Natural killer cell (primary cell): ENCODE measurements around the gene TMEM45A. TPM values are rescaled to one million over a fixed set of nuclear protein-coding genes. Genes with fewer than 3 reads are reported as not detected.

Experiments
- ATAC-seq, 3 donors: fragments of 150-1000 bp in 2 of 3; fragments of 200-7000 bp in 1 of 3; cut with Tn5 transposase; 1 replicate in 1 of 3; 2 replicates in 2 of 3; pipeline ENCODE4 v1.10.0; 2021; ENCODE audit warnings: mild to moderate bottlenecking in 2 of 3, moderate library complexity in 2 of 3
- DNase-seq, 2 donors: peaks; one replicate each; pipeline versions ENCODE4 v3.0.0 to v3.0.0-alpha.2; 2013 to 2021; ENCODE audit warnings: mixed read lengths in 1 of 2
- H3K27ac ChIP-seq: one replicate; pipeline ENCODE4 v1.5.1; 2013; ENCODE audit warnings: mild to moderate bottlenecking, low read length
- H3K27me3 ChIP-seq: one replicate; pipeline ENCODE4 v1.6.1; 2013; ENCODE audit warnings: low read length; ENCODE audit not compliant: control insufficient read depth, insufficient read depth
- H3K36me3 ChIP-seq: one replicate; pipeline ENCODE4 v1.6.1; 2013; ENCODE audit warnings: low read length; ENCODE audit not compliant: control insufficient read depth, insufficient read depth
- H3K4me1 ChIP-seq: one replicate; pipeline ENCODE4 v1.6.1; 2013; ENCODE audit warnings: low read length; ENCODE audit not compliant: control insufficient read depth, insufficient read depth
- H3K4me3 ChIP-seq: one replicate; pipeline ENCODE4 v1.5.1; 2013; ENCODE audit warnings: low read length
- H3K9me3 ChIP-seq: one replicate; pipeline ENCODE4 v1.6.1; 2013; ENCODE audit warnings: low read length; ENCODE audit not compliant: control insufficient read depth, insufficient read depth
- H3K27ac Mint-ChIP-seq, 2 donors: one replicate each; pipeline ENCODE4 v1.8.0; 2022; ENCODE audit warnings: mild to moderate bottlenecking in 2 of 2, mixed read lengths in 2 of 2, moderate library complexity in 1 of 2
- H3K27me3 Mint-ChIP-seq, 2 donors: one replicate each; pipeline ENCODE4 v1.8.0; 2022; ENCODE audit warnings: low read depth in 2 of 2, mixed read lengths in 2 of 2
- H3K36me3 Mint-ChIP-seq: one replicate; pipeline ENCODE4 v1.8.0; 2022; ENCODE audit warnings: mixed read lengths
- H3K4me1 Mint-ChIP-seq, 2 donors: one replicate each; pipeline ENCODE4 v1.8.0; 2022; ENCODE audit warnings: mixed read lengths in 2 of 2
- H3K4me3 Mint-ChIP-seq: one replicate; pipeline ENCODE4 v1.8.0; 2022; ENCODE audit warnings: mild to moderate bottlenecking, moderate library complexity, mixed read lengths
- H3K9me3 Mint-ChIP-seq, 2 donors: one replicate each; pipeline ENCODE4 v1.8.0; 2022; ENCODE audit warnings: mixed read lengths in 2 of 2
- CTCF ChIP-seq: fragments of 200-600 bp; IDR thresholded peaks from one replicate; pipeline ENCODE4 v1.8.0; 2022; ENCODE audit warnings: antibody characterized with exemption
- WGBS: methylation state at CpG from one replicate; pipeline ENCODE4 v1.1.7; 2013; ENCODE audit warnings: missing lambda C conversion rate; ENCODE audit not compliant: insufficient coverage; 5-methylcytosine and 5-hydroxymethylcytosine counted together
- intact Hi-C: fragments of 100-400 bp; cut with micrococcal nuclease; formaldehyde crosslinking; loops from one replicate; pipeline ENCODE4 v1.14.2; 2022
- total RNA-seq, 4 donors: library from RNA; stranded (reverse); fragments of 120-200 nt in 1 of 4; gene quantifications; one replicate each; pipeline versions ENCODE4 v1.2.3 to v1.2.4, GENCODE V29; 2013 to 2022

Gene TMEM45A
- total RNA-seq, 3 donors from 2014 or later (not counting 1 experiment from before 2014, with no cell fraction given), result 0.23 to 0.49 (median 0.25) TPM

- no peaks in the 10 kb centered on the region for H3K4me1 ChIP-seq
- peaks cover 3 to 17% of the 10 kb centered on the region in 2 donors for H3K27me3 Mint-ChIP-seq
- TF ChIP-seq CTCF, result no peak
- ATAC-seq (no peak), DNase-seq (no peak)
- no peak overlapping the region for H3K4me3 ChIP-seq
- no peaks in the 10 kb centered on the region for H3K9me3 ChIP-seq
- no peaks in the 10 kb centered on the region for H3K27me3 ChIP-seq
- H3K4me3 Mint-ChIP-seq, result no peak overlapping the region
- no peaks in the 10 kb centered on the region for H3K36me3 Mint-ChIP-seq
- WGBS, result 94% methylated on average over 3 of the region's 3 CpGs
- H3K27ac Mint-ChIP-seq, result no peak overlapping the region
- H3K4me1 Mint-ChIP-seq, result no peaks in the 10 kb centered on the region
- H3K27ac ChIP-seq, result no peak overlapping the region
- intact Hi-C loops, result loop anchor here (10.0 kb wide), 1 partner anchor 119 kb away; no protein-coding TSS in a partner anchor
- H3K36me3 ChIP-seq, result no peaks in the 10 kb centered on the region
- H3K9me3 Mint-ChIP-seq, result no peaks in the 10 kb centered on the region
Observed at GRCh38 chr3:100584101-100584660, 91.8 kb downstream of the TMEM45A start.

GRCh38 chr3:100586832-100587231 is 94.4 kb downstream of the TMEM45A start:
- H3K27ac ChIP-seq, result no peak overlapping the region
- H3K27me3 Mint-ChIP-seq, result no peaks in the 10 kb centered on the region
- H3K4me3 Mint-ChIP-seq, result no peak overlapping the region
- H3K4me1 Mint-ChIP-seq, result no peaks in the 10 kb centered on the region
- no peak for TF ChIP-seq CTCF
- H3K27me3 ChIP-seq, result no peaks in the 10 kb centered on the region
- intact Hi-C loops, result loop anchor here (10.0 kb wide), 1 partner anchor 122 kb away; no protein-coding TSS in a partner anchor
- peaks cover 3% of the 10 kb centered on the region for H3K4me1 ChIP-seq
- H3K36me3 ChIP-seq, result no peaks in the 10 kb centered on the region
- H3K27ac Mint-ChIP-seq, result no peak overlapping the region
- H3K4me3 ChIP-seq, result no peak overlapping the region
- DNase-seq, result no peak
- no peaks in the 10 kb centered on the region for H3K36me3 Mint-ChIP-seq
- H3K9me3 ChIP-seq, result no peaks in the 10 kb centered on the region
- no peak for ATAC-seq
- 81% methylated on average over 1 of the region's 3 CpGs for WGBS
- H3K9me3 Mint-ChIP-seq, result no peaks in the 10 kb centered on the region

GRCh38 chr3:100588251-100588650 is 95.8 kb downstream of the TMEM45A start:
- Histone ChIP-seq H3K4me3 (no peak overlapping the region), H3K4me1 (peaks cover 3% of the 10 kb centered on the region), H3K9me3 (no peaks in the 10 kb centered on the region), H3K27ac (no peak overlapping the region), H3K36me3 (no peaks in the 10 kb centered on the region), H3K27me3 (no peaks in the 10 kb centered on the region)
- WGBS, result no CpG with 5 or more reads among the region's 1 CpG
- Mint-ChIP-seq H3K9me3 (no peaks in the 10 kb centered on the region), H3K27ac (no peak overlapping the region), H3K4me3 (no peak overlapping the region), H3K36me3 (no peaks in the 10 kb centered on the region), H3K4me1 (no peaks in the 10 kb centered on the region), H3K27me3 (no peaks in the 10 kb centered on the region)
- no peak for DNase-seq
- intact Hi-C loops, result loop anchor here (10.0 kb wide), 1 partner anchor 123 kb away; no protein-coding TSS in a partner anchor
- no peak for ATAC-seq
- no peak for TF ChIP-seq CTCF
